Activated naive CD4-positive, alpha-beta T cell treated with anti-CD3 and anti-CD28 coated beads for 36 hours (primary cell): ENCODE results near the gene SRCAP. TPM values are rescaled to one million over a fixed set of nuclear protein-coding genes. Genes with fewer than 3 reads are reported as not detected.
"Not testable (repeated sequence)": the region's sequence is repeated elsewhere in the genome, so short reads cannot be mapped to it uniquely, and the experiment has no call there.

Experiments
- CTCF ChIA-PET: fragments of 350-600 bp; sonication (Branson Sonifier 250); formaldehyde crosslinking; loops from one replicate; lab custom pipeline; 2021; ENCODE audit warnings: antibody characterized with exemption; lab: Charles Lee
- DNase-seq: peaks from one replicate; pipeline ENCODE4 v3.0.0-alpha.2; 2020
- H3K27ac Mint-ChIP-seq: one replicate; pipeline ENCODE4 v1.8.0; 2021; ENCODE audit warnings: mild to moderate bottlenecking, mixed read lengths
- H3K27me3 Mint-ChIP-seq: one replicate; pipeline ENCODE4 v1.8.0; 2021; ENCODE audit warnings: low read depth, mixed read lengths
- H3K36me3 Mint-ChIP-seq: one replicate; pipeline ENCODE4 v1.8.0; 2021; ENCODE audit warnings: low read depth, mixed read lengths
- H3K4me1 Mint-ChIP-seq: one replicate; pipeline ENCODE4 v1.8.0; 2021; ENCODE audit warnings: low read depth, mixed read lengths
- H3K4me3 Mint-ChIP-seq: one replicate; pipeline ENCODE4 v1.8.0; 2021; ENCODE audit warnings: mild to moderate bottlenecking, moderate library complexity, mixed read lengths
- H3K9me3 Mint-ChIP-seq: one replicate; pipeline ENCODE4 v1.8.0; 2021; ENCODE audit warnings: mixed read lengths
- intact Hi-C: fragments of 100-400 bp; cut with micrococcal nuclease; formaldehyde crosslinking; loops from one replicate; pipeline ENCODE4 v1.15.1; 2023
- total RNA-seq, 2 experiments: library from RNA; stranded (reverse); gene quantifications; one replicate each; pipeline ENCODE4 v1.2.3, GENCODE V29; 2021

SRCAP gene
- total RNA-seq, 2 experiments from 2014 or later: 52.3 to 55.2 TPM

GRCh38 chr16:30703071-30703470, 4.1 kb downstream of the SRCAP start:
- peaks cover 19% of the 10 kb centered on the region for H3K4me1 Mint-ChIP-seq

GRCh38 chr16:30703971-30704370, 5.0 kb downstream of the SRCAP start:
- Mint-ChIP-seq H3K36me3 (peaks cover 59% of the 10 kb centered on the region), H3K4me3 (no peak overlapping the region), H3K27me3 (no peaks in the 10 kb centered on the region), H3K27ac (no peak overlapping the region), H3K9me3 (no peaks in the 10 kb centered on the region), H3K4me1 (peaks cover 19% of the 10 kb centered on the region)
- DNase-seq: no peak
- CTCF ChIA-PET: interaction anchor here (1.0 kb wide), 1 partner anchor 16 kb away, joined by 3 read pairs; no protein-coding TSS in a partner anchor
- intact Hi-C loops: no loop called here

More at GRCh38 chr16:30703071-30703470, 4.1 kb downstream of the SRCAP start:
- H3K4me3 Mint-ChIP-seq, H3K9me3 Mint-ChIP-seq, H3K27ac Mint-ChIP-seq, DNase-seq, intact Hi-C loops, H3K27me3 Mint-ChIP-seq: not testable (repeated sequence)
- H3K36me3 Mint-ChIP-seq: peaks cover 55% of the 10 kb centered on the region
- CTCF ChIA-PET: interaction anchor here (0.7 kb wide), 1 partner anchor 22 kb away, joined by 4 read pairs; no protein-coding TSS in a partner anchor

- DNase-seq: no peak
- peaks cover 62% of the 10 kb centered on the region for H3K36me3 Mint-ChIP-seq
- H3K27ac Mint-ChIP-seq: no peak overlapping the region
- H3K9me3 Mint-ChIP-seq: no peaks in the 10 kb centered on the region
- peaks cover 6% of the 10 kb centered on the region for H3K4me1 Mint-ChIP-seq
- H3K4me3 Mint-ChIP-seq: no peak overlapping the region
- CTCF ChIA-PET: interaction anchor here (0.9 kb wide), 1 partner anchor 11 kb away, joined by 3 read pairs; no protein-coding TSS in a partner anchor
- H3K27me3 Mint-ChIP-seq: no peaks in the 10 kb centered on the region
- intact Hi-C loops: no loop called here
Observed at GRCh38 chr16:30706046-30706445, 7.1 kb downstream of the SRCAP start.

GRCh38 chr16:30710971-30711370, 12.0 kb downstream of the SRCAP start:
- Mint-ChIP-seq H3K27ac (no peak overlapping the region), H3K36me3 (peaks cover 77% of the 10 kb centered on the region), H3K27me3 (no peaks in the 10 kb centered on the region), H3K4me1 (peaks cover 20% of the 10 kb centered on the region), H3K4me3 (no peak overlapping the region), H3K9me3 (no peaks in the 10 kb centered on the region)
- DNase-seq: no peak
- intact Hi-C loops: no loop called here
- CTCF ChIA-PET: interaction anchor here (0.9 kb wide), 1 partner anchor 17 kb away, joined by 3 read pairs; no protein-coding TSS in a partner anchor

GRCh38 chr16:30711712-30712111, 12.7 kb downstream of the SRCAP start:
- intact Hi-C loops: no loop called here
- DNase-seq: no peak
- Mint-ChIP-seq H3K36me3 (peaks cover 81% of the 10 kb centered on the region), H3K4me1 (peaks cover 27% of the 10 kb centered on the region), H3K27ac (no peak overlapping the region), H3K27me3 (no peaks in the 10 kb centered on the region), H3K4me3 (no peak overlapping the region), H3K9me3 (no peaks in the 10 kb centered on the region)
- CTCF ChIA-PET: interaction anchor here (0.9 kb wide), 1 partner anchor 17 kb away, joined by 3 read pairs; no protein-coding TSS in a partner anchor

- Mint-ChIP-seq H3K27ac (peak overlapping the region; percentile 90), H3K27me3 (no peaks in the 10 kb centered on the region), H3K9me3 (no peaks in the 10 kb centered on the region), H3K4me1 (peaks cover 31% of the 10 kb centered on the region), H3K4me3 (no peak overlapping the region), H3K36me3 (peaks cover 67% of the 10 kb centered on the region)
- CTCF ChIA-PET: interaction anchor here (1.0 kb wide), 1 partner anchor 98 kb away, joined by 3 read pairs; no protein-coding TSS in a partner anchor
- DNase-seq: peak; percentile 61
- intact Hi-C loops: loop anchor here (2.0 kb wide), 1 partner anchor 17 kb away; the partner anchor contains the start of gene SRCAP
Observed at GRCh38 chr16:30715750-30716445, 16.9 kb downstream of the SRCAP start.

- H3K27ac Mint-ChIP-seq: no peak overlapping the region
- H3K9me3 Mint-ChIP-seq: no peaks in the 10 kb centered on the region
- DNase-seq: no peak
- CTCF ChIA-PET: interaction anchor here (1.3 kb wide), 1 partner anchor 16 kb away, joined by 3 read pairs; no protein-coding TSS in a partner anchor
- H3K27me3 Mint-ChIP-seq: no peaks in the 10 kb centered on the region
- intact Hi-C loops: no loop called here
- H3K4me3 Mint-ChIP-seq: no peak overlapping the region
- peaks cover 70% of the 10 kb centered on the region for H3K36me3 Mint-ChIP-seq
- H3K4me1 Mint-ChIP-seq: peaks cover 20% of the 10 kb centered on the region
Observed at GRCh38 chr16:30720086-30720485, 21.1 kb downstream of the SRCAP start.

GRCh38 chr16:30720694-30721093, 21.7 kb downstream of the SRCAP start:
- no peak for DNase-seq
- CTCF ChIA-PET: no interaction called here
- Mint-ChIP-seq H3K36me3 (peaks cover 69% of the 10 kb centered on the region), H3K27me3 (no peaks in the 10 kb centered on the region), H3K4me1 (peaks cover 14% of the 10 kb centered on the region), H3K9me3 (no peaks in the 10 kb centered on the region), H3K27ac (no peak overlapping the region), H3K4me3 (no peak overlapping the region)
- intact Hi-C loops: no loop called here

- DNase-seq: no peak
- peak overlapping the region; percentile 15 for H3K27ac Mint-ChIP-seq
- intact Hi-C loops: no loop called here
- H3K4me1 Mint-ChIP-seq: peaks cover 9% of the 10 kb centered on the region
- CTCF ChIA-PET: interaction anchor here (0.6 kb wide), 1 partner anchor 49 kb away, joined by 3 read pairs; no protein-coding TSS in a partner anchor
- no peaks in the 10 kb centered on the region for H3K9me3 Mint-ChIP-seq
- H3K4me3 Mint-ChIP-seq: no peak overlapping the region
- H3K36me3 Mint-ChIP-seq: peaks cover 68% of the 10 kb centered on the region
- H3K27me3 Mint-ChIP-seq: no peaks in the 10 kb centered on the region
Observed at GRCh38 chr16:30721167-30721566, 22.2 kb downstream of the SRCAP start.

- H3K4me1 Mint-ChIP-seq: peaks cover 5% of the 10 kb centered on the region
- intact Hi-C loops: no loop called here
- no peak for DNase-seq
- no peak overlapping the region for H3K27ac Mint-ChIP-seq
- H3K4me3 Mint-ChIP-seq: no peak overlapping the region
- no peaks in the 10 kb centered on the region for H3K9me3 Mint-ChIP-seq
- CTCF ChIA-PET: interaction anchor here (0.6 kb wide), 1 partner anchor 49 kb away, joined by 3 read pairs; no protein-coding TSS in a partner anchor
- no peaks in the 10 kb centered on the region for H3K27me3 Mint-ChIP-seq
- peaks cover 63% of the 10 kb centered on the region for H3K36me3 Mint-ChIP-seq
Observed at GRCh38 chr16:30721606-30722005, 22.6 kb downstream of the SRCAP start.

- Mint-ChIP-seq H3K36me3 (peaks cover 59% of the 10 kb centered on the region), H3K9me3 (no peaks in the 10 kb centered on the region), H3K27ac (no peak overlapping the region), H3K4me1 (no peaks in the 10 kb centered on the region), H3K4me3 (no peak overlapping the region), H3K27me3 (no peaks in the 10 kb centered on the region)
- intact Hi-C loops: no loop called here
- peak; percentile 20 for DNase-seq
- CTCF ChIA-PET: interaction anchor here (0.9 kb wide), 1 partner anchor 91 kb away, joined by 4 read pairs; no protein-coding TSS in a partner anchor
Observed at GRCh38 chr16:30722443-30722842, 23.5 kb downstream of the SRCAP start.

- no peak overlapping the region for H3K27ac Mint-ChIP-seq
- no peak overlapping the region for H3K4me3 Mint-ChIP-seq
- CTCF ChIA-PET: interaction anchor here (0.9 kb wide), 1 partner anchor 91 kb away, joined by 4 read pairs; no protein-coding TSS in a partner anchor
- intact Hi-C loops: no loop called here
- DNase-seq: no peak
- H3K4me1 Mint-ChIP-seq: no peaks in the 10 kb centered on the region
- peaks cover 59% of the 10 kb centered on the region for H3K36me3 Mint-ChIP-seq
- no peaks in the 10 kb centered on the region for H3K27me3 Mint-ChIP-seq
- no peaks in the 10 kb centered on the region for H3K9me3 Mint-ChIP-seq
Observed at GRCh38 chr16:30722916-30723315, 23.9 kb downstream of the SRCAP start.
